HepG2 (cell line): ENCODE measurements around the gene THRA. TPM values are rescaled to one million over a fixed set of nuclear protein-coding genes. Genes with fewer than 3 reads are reported as not detected.

ENCODE experiments used
- DMAP1 ChIP-seq: IDR thresholded peaks from 2 replicates; pipeline ENCODE4 v1.6.1; 2016
- GABPA ChIP-seq, 2 experiments: IDR thresholded peaks; 2 replicates each; pipeline ENCODE4 v1.6.1; 2011 to 2016; ENCODE audit warnings: low read depth in 2 of 2, low read length in 1 of 2, missing biosample characterization in 1 of 2, missing genetic modification characterization in 1 of 2
- HMGXB4 ChIP-seq, 2 experiments: sonication (generic) in 1 of 2; formaldehyde crosslinking in 1 of 2; IDR thresholded peaks; 2 replicates each; pipeline versions ENCODE4 v1.4.0 to v1.6.1; 2018 to 2020; ENCODE audit warnings: missing genetic modification reagents in 2 of 2, borderline replicate concordance in 1 of 2, low read depth in 1 of 2, mild to moderate bottlenecking in 1 of 2, missing biosample characterization in 1 of 2
- KAT2B ChIP-seq: fragments of 150-350 bp; IDR thresholded peaks from 2 replicates; pipeline ENCODE4 v1.6.1; 2014; ENCODE audit warnings: low read depth, low read length, borderline replicate concordance
- PATZ1 ChIP-seq: sonication (generic); formaldehyde crosslinking; IDR thresholded peaks from 2 replicates; pipeline ENCODE4 v1.4.0; 2020; ENCODE audit warnings: missing genetic modification reagents
- PLRG1 ChIP-seq: fragments of 450-650 bp; conservative IDR thresholded peaks from 2 replicates; pipeline ENCODE4 v1.6.1; 2016
- SP5 ChIP-seq: IDR thresholded peaks from 2 replicates; pipeline ENCODE4 v1.6.1; 2016; ENCODE audit warnings: low read depth, borderline replicate concordance
- TRIM24 ChIP-seq: sonication (generic); formaldehyde crosslinking; IDR thresholded peaks from 2 replicates; pipeline ENCODE4 v1.8.0; 2022; ENCODE audit warnings: mild to moderate bottlenecking, missing genetic modification reagents
- U2AF2 ChIP-seq: fragments of 200-400 bp; formaldehyde crosslinking; IDR thresholded peaks from 2 replicates; pipeline ENCODE4 v1.6.1; 2017; ENCODE audit warnings: low read depth, mild to moderate bottlenecking, low read length
- ZBTB8A ChIP-seq: sonication (generic); formaldehyde crosslinking; IDR thresholded peaks from 2 replicates; pipeline ENCODE4 v1.4.0; 2020; ENCODE audit warnings: mild to moderate bottlenecking, low read depth, missing genetic modification reagents, borderline replicate concordance
- ZKSCAN8 ChIP-seq: IDR thresholded peaks from 2 replicates; pipeline ENCODE4 v1.6.1; 2016; ENCODE audit warnings: borderline replicate concordance, missing genetic modification reagents, missing compliant biosample characterization
- ZNF235 ChIP-seq: sonication (generic); formaldehyde crosslinking; IDR thresholded peaks from 2 replicates; pipeline ENCODE4 v1.8.1; 2023; ENCODE audit warnings: mild to moderate bottlenecking, missing genetic modification reagents, borderline replicate concordance
- ZNF329 ChIP-seq: sonication (generic); formaldehyde crosslinking; IDR thresholded peaks from 2 replicates; pipeline ENCODE4 v1.9.0; 2021; ENCODE audit warnings: low read depth, mild to moderate bottlenecking, missing genetic modification reagents
- ZNF543 ChIP-seq: sonication (generic); formaldehyde crosslinking; IDR thresholded peaks from 2 replicates; pipeline ENCODE4 v1.4.0; 2020; ENCODE audit warnings: mild to moderate bottlenecking, missing genetic modification reagents
- ZNF546 ChIP-seq: sonication (generic); formaldehyde crosslinking; conservative IDR thresholded peaks from 2 replicates; pipeline ENCODE4 v1.8.1; 2023; ENCODE audit warnings: mild to moderate bottlenecking, missing genetic modification reagents
- ZNF724P ChIP-seq: sonication (generic); formaldehyde crosslinking; IDR thresholded peaks from 2 replicates; pipeline ENCODE4 v1.8.0; 2022; ENCODE audit warnings: missing genetic modification reagents, borderline replicate concordance
- polyA plus RNA-seq, 8 experiments: library from polyadenylated mRNA; depleted of rRNA in 3 of 8; stranded (reverse) in 7 of 8; unstranded in 1 of 8; fragments of >200 nt; fragmentation: Illumina TruSeq in 4 of 8; extraction: Trizol in 4 of 8; gene quantifications; 2 replicates each; pipeline versions ENCODE4 v1.2.1 to v1.2.3, GENCODE V29; 2011 to 2016; ENCODE audit warnings: low read depth in 4 of 8, missing spikeins in 1 of 8, mixed read lengths in 1 of 8; ENCODE audit not compliant: insufficient read depth in 1 of 8
- total RNA-seq, 5 experiments: library from RNA; depleted of rRNA; stranded (reverse); fragments of >200 nt; fragmentation: Illumina TruSeq; extraction: Trizol; gene quantifications; 2 replicates each; pipeline ENCODE4 v1.2.3, GENCODE V29; 2016; ENCODE audit warnings: low read depth in 1 of 5
- TF ChIP-seq, protein P1 (sequence below): sonication (generic); formaldehyde crosslinking; conservative IDR thresholded peaks from 2 replicates; pipeline ENCODE4 v1.8.1; 2023; ENCODE audit warnings: missing genetic modification reagents
- TF ChIP-seq, protein P2 (sequence below): sonication (generic); formaldehyde crosslinking; IDR thresholded peaks from 2 replicates; pipeline ENCODE4 v1.9.0; 2022; ENCODE audit warnings: low read depth, missing genetic modification reagents
- TF ChIP-seq, protein P3 (sequence below): sonication (generic); formaldehyde crosslinking; IDR thresholded peaks from 2 replicates; pipeline ENCODE4 v1.8.1; 2023; ENCODE audit warnings: mild to moderate bottlenecking, missing genetic modification reagents, borderline replicate concordance

Gene THRA
- total and polyA plus RNA-seq, 2 of the 13 experiments (the other 11 are each of a cell fraction or from before 2014, with no cell fraction given): 8.0 to 9.9 TPM

- TF ChIP-seq PATZ1 (CRISPR knock-in tag): peak; percentile 87
- TF ChIP-seq, protein P1, sequence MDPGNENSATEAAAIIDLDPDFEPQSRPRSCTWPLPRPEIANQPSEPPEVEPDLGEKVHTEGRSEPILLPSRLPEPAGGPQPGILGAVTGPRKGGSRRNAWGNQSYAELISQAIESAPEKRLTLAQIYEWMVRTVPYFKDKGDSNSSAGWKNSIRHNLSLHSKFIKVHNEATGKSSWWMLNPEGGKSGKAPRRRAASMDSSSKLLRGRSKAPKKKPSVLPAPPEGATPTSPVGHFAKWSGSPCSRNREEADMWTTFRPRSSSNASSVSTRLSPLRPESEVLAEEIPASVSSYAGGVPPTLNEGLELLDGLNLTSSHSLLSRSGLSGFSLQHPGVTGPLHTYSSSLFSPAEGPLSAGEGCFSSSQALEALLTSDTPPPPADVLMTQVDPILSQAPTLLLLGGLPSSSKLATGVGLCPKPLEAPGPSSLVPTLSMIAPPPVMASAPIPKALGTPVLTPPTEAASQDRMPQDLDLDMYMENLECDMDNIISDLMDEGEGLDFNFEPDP (CRISPR knock-in tag): no peak
- 0 out of 2 replicates have a peak, but pooled peaks have one; percentile 22 for TF ChIP-seq DMAP1 (CRISPR knock-in tag)
- TF ChIP-seq, protein P2, sequence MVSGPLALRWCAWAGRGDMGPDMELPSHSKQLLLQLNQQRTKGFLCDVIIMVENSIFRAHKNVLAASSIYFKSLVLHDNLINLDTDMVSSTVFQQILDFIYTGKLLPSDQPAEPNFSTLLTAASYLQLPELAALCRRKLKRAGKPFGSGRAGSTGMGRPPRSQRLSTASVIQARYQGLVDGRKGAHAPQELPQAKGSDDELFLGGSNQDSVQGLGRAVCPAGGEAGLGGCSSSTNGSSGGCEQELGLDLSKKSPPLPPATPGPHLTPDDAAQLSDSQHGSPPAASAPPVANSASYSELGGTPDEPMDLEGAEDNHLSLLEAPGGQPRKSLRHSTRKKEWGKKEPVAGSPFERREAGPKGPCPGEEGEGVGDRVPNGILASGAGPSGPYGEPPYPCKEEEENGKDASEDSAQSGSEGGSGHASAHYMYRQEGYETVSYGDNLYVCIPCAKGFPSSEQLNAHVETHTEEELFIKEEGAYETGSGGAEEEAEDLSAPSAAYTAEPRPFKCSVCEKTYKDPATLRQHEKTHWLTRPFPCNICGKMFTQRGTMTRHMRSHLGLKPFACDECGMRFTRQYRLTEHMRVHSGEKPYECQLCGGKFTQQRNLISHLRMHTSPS (CRISPR knock-in tag): peak; percentile 60
- no peak for TF ChIP-seq ZNF724P
- no peak for TF ChIP-seq ZNF543 (CRISPR knock-in tag)
- TF ChIP-seq ZBTB8A (CRISPR knock-in tag): no peak
- TF ChIP-seq ZNF546: no peak
- TF ChIP-seq, protein P3, sequence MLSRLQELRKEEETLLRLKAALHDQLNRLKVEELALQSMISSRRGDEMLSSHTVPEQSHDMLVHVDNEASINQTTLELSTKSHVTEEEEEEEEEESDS: no peak
- TF ChIP-seq U2AF2: no peak
- no peak for TF ChIP-seq HMGXB4 (CRISPR knock-in tag; IDR thresholded peaks at IDR 0.05; ENCODE audit: borderline replicate concordance in 1 of 2, low read depth in 1 of 2)
- no peak for TF ChIP-seq ZNF329 (CRISPR knock-in tag)
- TF ChIP-seq ZKSCAN8 (CRISPR knock-in tag): no peak
- no peak for TF ChIP-seq PLRG1
- no peak for TF ChIP-seq KAT2B
- TF ChIP-seq ZNF235 (CRISPR knock-in tag): no peak
- no peak for TF ChIP-seq GABPA (IDR thresholded peaks at IDR 0.05; ENCODE audit: low read depth, low read length)
- no peak for TF ChIP-seq GABPA (CRISPR knock-in tag; IDR thresholded peaks at IDR 0.05; ENCODE audit: low read depth)
- TF ChIP-seq TRIM24 (CRISPR knock-in tag): no peak
- TF ChIP-seq SP5 (CRISPR knock-in tag): peak; percentile 31; the same call in 1 of the 2 replicates
Measured at GRCh38 chr17:40015005-40015997, 47.5 kb upstream of the THRA start, which contains the start of gene CSF3 (continued).
